ENCODE measurements around the gene MYMX.

The MYMX gene

GRCh38 chr6:44186635-44187025, 30.1 kb upstream of the MYMX start:
- Histone ChIP-seq H3K27ac (ENCODE audit: insufficient read depth in 1 of 2, low read depth in 1 of 2, low read length in 2 of 2, poor library complexity in 1 of 2, severe bottlenecking in 2 of 2) (no peak overlapping the region), H3K4me3 (ENCODE audit: control insufficient read depth in 1 of 7, extremely low read depth in 1 of 7, insufficient read depth in 4 of 7, low read depth in 2 of 7, low read length in 6 of 7) (no peak overlapping the region), H3K9me3 (ENCODE audit: control extremely low read depth in 1 of 5, control insufficient read depth in 4 of 5, insufficient read depth in 2 of 5, low read depth in 1 of 5, low read length in 4 of 5) (no peaks in the 10 kb centered on the region), H3K27me3 (replicated peaks in 2 of 5; ENCODE audit: control insufficient read depth in 4 of 5, insufficient read depth in 5 of 5, low read length in 4 of 5) (no peaks in the 10 kb centered on the region), H3K36me3 (ENCODE audit: control insufficient read depth in 4 of 4, insufficient read depth in 4 of 4, low read length in 3 of 4) (no peaks in the 10 kb centered on the region), H3K4me1 (ENCODE audit: control extremely low read depth in 1 of 4, control insufficient read depth in 4 of 4, insufficient read depth in 4 of 4, low read length in 3 of 4) (peaks cover 0 to 9% (median 5%) of the 10 kb centered on the region in 4 experiments)
- ChIA-PET CTCF (interaction anchor here (0.9 to 2.7 kb wide), 6 partner anchors 13 to 51 kb away, joined by 3 to 7 read pairs (median 4); no protein-coding TSS in a partner anchor), POLR2A (interaction anchor here (0.6 to 1.3 kb wide), 2 partner anchors 10 to 70 kb away, joined by 3 read pairs; no protein-coding TSS in a partner anchor)
- DNase-seq: no peak
- 100% methylated on average over 5 of the region's 7 CpGs for WGBS (ENCODE audit: insufficient coverage)

- DNase-seq: no peak
- Histone ChIP-seq H3K27ac (ENCODE audit: insufficient read depth in 1 of 2, low read depth in 1 of 2, low read length in 2 of 2, poor library complexity in 1 of 2, severe bottlenecking in 2 of 2) (no peak overlapping the region), H3K27me3 (replicated peaks in 2 of 5; ENCODE audit: control insufficient read depth in 4 of 5, insufficient read depth in 5 of 5, low read length in 4 of 5) (no peaks in the 10 kb centered on the region), H3K4me1 (ENCODE audit: control extremely low read depth in 1 of 4, control insufficient read depth in 4 of 4, insufficient read depth in 4 of 4, low read length in 3 of 4) (peaks cover 0 to 16% (median 11%) of the 10 kb centered on the region in 4 experiments), H3K36me3 (ENCODE audit: control insufficient read depth in 4 of 4, insufficient read depth in 4 of 4, low read length in 3 of 4) (no peaks in the 10 kb centered on the region), H3K9me3 (ENCODE audit: control extremely low read depth in 1 of 5, control insufficient read depth in 4 of 5, insufficient read depth in 2 of 5, low read depth in 1 of 5, low read length in 4 of 5) (no peaks in the 10 kb centered on the region), H3K4me3 (ENCODE audit: control insufficient read depth in 1 of 7, extremely low read depth in 1 of 7, insufficient read depth in 4 of 7, low read depth in 2 of 7, low read length in 6 of 7) (no peak overlapping the region)
- ChIA-PET CTCF (interaction anchor here (1.1 to 2.7 kb wide), 5 partner anchors 12 to 68 kb away, joined by 3 to 11 read pairs (median 5); partner anchors contain the start of gene SLC35B2), POLR2A (interaction anchor here (0.7 kb wide), 1 partner anchor 1010 kb away, joined by 3 read pairs; no protein-coding TSS in a partner anchor)
- 100% methylated on average over 1 of the region's 2 CpGs for WGBS (ENCODE audit: insufficient coverage)
Measured at GRCh38 chr6:44188819-44189218, 27.9 kb upstream of the MYMX start.

GRCh38 chr6:44189257-44189656, 27.5 kb upstream of the MYMX start:
- WGBS (ENCODE audit: insufficient coverage): 65% methylated on average over 2 of the region's 2 CpGs
- Histone ChIP-seq H3K4me3 (ENCODE audit: control insufficient read depth in 1 of 7, extremely low read depth in 1 of 7, insufficient read depth in 4 of 7, low read depth in 2 of 7, low read length in 6 of 7) (no peak overlapping the region), H3K4me1 (ENCODE audit: control extremely low read depth in 1 of 4, control insufficient read depth in 4 of 4, insufficient read depth in 4 of 4, low read length in 3 of 4) (peaks cover 0 to 16% (median 11%) of the 10 kb centered on the region in 4 experiments), H3K9me3 (ENCODE audit: control extremely low read depth in 1 of 5, control insufficient read depth in 4 of 5, insufficient read depth in 2 of 5, low read depth in 1 of 5, low read length in 4 of 5) (no peaks in the 10 kb centered on the region), H3K27me3 (replicated peaks in 2 of 5; ENCODE audit: control insufficient read depth in 4 of 5, insufficient read depth in 5 of 5, low read length in 4 of 5) (no peaks in the 10 kb centered on the region), H3K36me3 (ENCODE audit: control insufficient read depth in 4 of 4, insufficient read depth in 4 of 4, low read length in 3 of 4) (no peaks in the 10 kb centered on the region), H3K27ac (ENCODE audit: insufficient read depth in 1 of 2, low read depth in 1 of 2, low read length in 2 of 2, poor library complexity in 1 of 2, severe bottlenecking in 2 of 2) (no peak overlapping the region)
- CTCF ChIA-PET: interaction anchor here (0.8 to 2.7 kb wide), 7 partner anchors 12 to 68 kb away, joined by 3 to 11 read pairs (median 5); partner anchors contain the start of gene SLC35B2
- DNase-seq: no peak
- POLR2A ChIA-PET: interaction anchor here (0.6 kb wide), 2 partner anchors 45 to 189 kb away, joined by 3 to 5 read pairs; no protein-coding TSS in a partner anchor

GRCh38 chr6:44190715-44191114, 26.0 kb upstream of the MYMX start:
- POLR2A ChIA-PET: no interaction called here
- CTCF ChIA-PET: interaction anchor here (1.7 to 2.0 kb wide), 2 partner anchors 10 to 14 kb away, joined by 4 to 11 read pairs; no protein-coding TSS in a partner anchor
- Histone ChIP-seq H3K36me3 (ENCODE audit: control insufficient read depth in 4 of 4, insufficient read depth in 4 of 4, low read length in 3 of 4) (no peaks in the 10 kb centered on the region), H3K4me1 (ENCODE audit: control extremely low read depth in 1 of 4, control insufficient read depth in 4 of 4, insufficient read depth in 4 of 4, low read length in 3 of 4) (peaks cover 0 to 14% (median 11%) of the 10 kb centered on the region in 4 experiments), H3K27ac (ENCODE audit: insufficient read depth in 1 of 2, low read depth in 1 of 2, low read length in 2 of 2, poor library complexity in 1 of 2, severe bottlenecking in 2 of 2) (no peak overlapping the region), H3K4me3 (ENCODE audit: control insufficient read depth in 1 of 7, extremely low read depth in 1 of 7, insufficient read depth in 4 of 7, low read depth in 2 of 7, low read length in 6 of 7) (no peak overlapping the region), H3K9me3 (ENCODE audit: control extremely low read depth in 1 of 5, control insufficient read depth in 4 of 5, insufficient read depth in 2 of 5, low read depth in 1 of 5, low read length in 4 of 5) (no peaks in the 10 kb centered on the region), H3K27me3 (replicated peaks in 2 of 5; ENCODE audit: control insufficient read depth in 4 of 5, insufficient read depth in 5 of 5, low read length in 4 of 5) (no peaks in the 10 kb centered on the region)
- WGBS (ENCODE audit: insufficient coverage): 60% methylated on average over 1 of the region's 2 CpGs
- peak in 1 of 3 donors; percentile 36 for DNase-seq

GRCh38 chr6:44192428-44193041, 24.2 kb upstream of the MYMX start:
- DNase-seq: peak in 2 of 3 donors; percentile 31 to 33
- no peak overlapping the region for H3K27ac ChIP-seq (ENCODE audit: insufficient read depth in 1 of 2, low read depth in 1 of 2, low read length in 2 of 2, poor library complexity in 1 of 2, severe bottlenecking in 2 of 2)
- H3K4me1 ChIP-seq (ENCODE audit: control extremely low read depth in 1 of 4, control insufficient read depth in 4 of 4, insufficient read depth in 4 of 4, low read length in 3 of 4): peaks cover 0 to 7% (median 6%) of the 10 kb centered on the region in 4 experiments
- peak overlapping the region in 4 of 7 experiments; percentile 21 to 77 (median 62) for H3K4me3 ChIP-seq (ENCODE audit: control insufficient read depth in 1 of 7, extremely low read depth in 1 of 7, insufficient read depth in 4 of 7, low read depth in 2 of 7, low read length in 6 of 7)
- 29% methylated on average over 9 of the region's 10 CpGs for WGBS (ENCODE audit: insufficient coverage)
- no peaks in the 10 kb centered on the region for H3K27me3 ChIP-seq (replicated peaks in 2 of 5; ENCODE audit: control insufficient read depth in 4 of 5, insufficient read depth in 5 of 5, low read length in 4 of 5)
- H3K9me3 ChIP-seq (ENCODE audit: control extremely low read depth in 1 of 5, control insufficient read depth in 4 of 5, insufficient read depth in 2 of 5, low read depth in 1 of 5, low read length in 4 of 5): no peaks in the 10 kb centered on the region
- POLR2A ChIA-PET: interaction anchor here (1.1 kb wide), 1 partner anchor 15 kb away, joined by 3 read pairs; no protein-coding TSS in a partner anchor
- no peaks in the 10 kb centered on the region for H3K36me3 ChIP-seq (ENCODE audit: control insufficient read depth in 4 of 4, insufficient read depth in 4 of 4, low read length in 3 of 4)
- CTCF ChIA-PET: interaction anchor here (0.7 to 2.0 kb wide), 4 partner anchors 14 to 42 kb away, joined by 3 to 4 read pairs (median 3); no protein-coding TSS in a partner anchor

- Histone ChIP-seq H3K36me3 (ENCODE audit: control insufficient read depth in 4 of 4, insufficient read depth in 4 of 4, low read length in 3 of 4) (no peaks in the 10 kb centered on the region), H3K4me1 (ENCODE audit: control extremely low read depth in 1 of 4, control insufficient read depth in 4 of 4, insufficient read depth in 4 of 4, low read length in 3 of 4) (peaks cover 0 to 7% (median 6%) of the 10 kb centered on the region in 4 experiments), H3K9me3 (ENCODE audit: control extremely low read depth in 1 of 5, control insufficient read depth in 4 of 5, insufficient read depth in 2 of 5, low read depth in 1 of 5, low read length in 4 of 5) (no peaks in the 10 kb centered on the region), H3K27ac (ENCODE audit: insufficient read depth in 1 of 2, low read depth in 1 of 2, low read length in 2 of 2, poor library complexity in 1 of 2, severe bottlenecking in 2 of 2) (no peak overlapping the region), H3K27me3 (replicated peaks in 2 of 5; ENCODE audit: control insufficient read depth in 4 of 5, insufficient read depth in 5 of 5, low read length in 4 of 5) (no peaks in the 10 kb centered on the region), H3K4me3 (ENCODE audit: control insufficient read depth in 1 of 7, extremely low read depth in 1 of 7, insufficient read depth in 4 of 7, low read depth in 2 of 7, low read length in 6 of 7) (no peak overlapping the region)
- ChIA-PET POLR2A (interaction anchor here (1.1 kb wide), 1 partner anchor 16 kb away, joined by 3 read pairs; no protein-coding TSS in a partner anchor), CTCF (interaction anchor here (0.7 to 2.0 kb wide), 7 partner anchors 13 to 41 kb away, joined by 3 to 4 read pairs (median 3); no protein-coding TSS in a partner anchor)
- 94% methylated on average over 7 of the region's 8 CpGs for WGBS (ENCODE audit: insufficient coverage)
- no peak for DNase-seq
Measured at GRCh38 chr6:44193307-44193910, 23.3 kb upstream of the MYMX start.
